ENCODE data around the gene KLF7. TPM values are rescaled to one million over a fixed set of nuclear protein-coding genes. Genes with fewer than 3 reads are reported as not detected.

The KLF7 gene
- total RNA-seq, 2 experiments from 2014 or later: 90.1 to 96.9 TPM

GRCh38 chr2:207085110-207085509 is 80.6 kb downstream of the KLF7 start:
- Histone ChIP-seq H3K4me1 (ENCODE audit: insufficient read depth, low read length) (peaks cover 8% of the 10 kb centered on the region), H3K9me3 (ENCODE audit: control insufficient read depth in 1 of 2, insufficient read depth in 1 of 2, low read length in 2 of 2) (no peaks in the 10 kb centered on the region), H3K27me3 (ENCODE audit: control insufficient read depth in 1 of 2, insufficient read depth in 2 of 2, low read length in 2 of 2) (no peaks in the 10 kb centered on the region), H3K36me3 (ENCODE audit: insufficient read depth, low read length) (peaks cover 18% of the 10 kb centered on the region), H3K4me3 (ENCODE audit: low read length) (no peak overlapping the region), H3K27ac (ENCODE audit: low read depth in 1 of 2, low read length in 2 of 2) (no peak overlapping the region)
- Mint-ChIP-seq H3K4me3 (no peak overlapping the region), H3K4me1 (ENCODE audit: low read depth) (peaks cover 23% of the 10 kb centered on the region), H3K36me3 (ENCODE audit: low read depth) (peaks cover 83% of the 10 kb centered on the region), H3K9me3 (no peaks in the 10 kb centered on the region), H3K27ac (no peak overlapping the region), H3K27me3 (no peaks in the 10 kb centered on the region)
- intact Hi-C loops (cut with DNase I, micrococcal nuclease): loop anchor here in 1 of 2 experiments (5.0 kb wide), 1 partner anchor 77 kb away; no protein-coding TSS in a partner anchor
- DNase-seq (no peak), ATAC-seq (ENCODE audit: poor library complexity) (no peak)
- TF ChIP-seq CTCF (IDR thresholded peaks at IDR 0.05): no peak
- ChIA-PET CTCF (no interaction called here), POLR2A (interaction anchor here (0.6 kb wide), 1 partner anchor 58 kb away, joined by 3 read pairs; no protein-coding TSS in a partner anchor)

GRCh38 chr2:207083361-207084110 is 82.2 kb downstream of the KLF7 start:
- Mint-ChIP-seq H3K27ac (no peak overlapping the region), H3K4me1 (ENCODE audit: low read depth) (peaks cover 7% of the 10 kb centered on the region), H3K9me3 (no peaks in the 10 kb centered on the region), H3K27me3 (no peaks in the 10 kb centered on the region), H3K4me3 (no peak overlapping the region), H3K36me3 (ENCODE audit: low read depth) (peaks cover 95% of the 10 kb centered on the region)
- ATAC-seq (ENCODE audit: poor library complexity): no peak
- POLR2A ChIA-PET: no interaction called here
- Histone ChIP-seq H3K9me3 (ENCODE audit: control insufficient read depth in 1 of 2, insufficient read depth in 1 of 2, low read length in 2 of 2) (no peaks in the 10 kb centered on the region), H3K36me3 (ENCODE audit: insufficient read depth, low read length) (peaks cover 27% of the 10 kb centered on the region), H3K27me3 (ENCODE audit: control insufficient read depth in 1 of 2, insufficient read depth in 2 of 2, low read length in 2 of 2) (no peaks in the 10 kb centered on the region), H3K4me1 (ENCODE audit: insufficient read depth, low read length) (peaks cover 3% of the 10 kb centered on the region), H3K27ac (ENCODE audit: low read depth in 1 of 2, low read length in 2 of 2) (no peak overlapping the region), H3K4me3 (ENCODE audit: low read length) (no peak overlapping the region)
- TF ChIP-seq CTCF (IDR thresholded peaks at IDR 0.05): no peak
- intact Hi-C loops (cut with DNase I, micrococcal nuclease): no loop called here
- no peak for DNase-seq
- CTCF ChIA-PET: no interaction called here

GRCh38 chr2:207082619-207083018 is 83.1 kb downstream of the KLF7 start:
- POLR2A ChIA-PET: no interaction called here
- no peak for TF ChIP-seq CTCF (IDR thresholded peaks at IDR 0.05)
- Histone ChIP-seq H3K36me3 (ENCODE audit: insufficient read depth, low read length) (peaks cover 27% of the 10 kb centered on the region), H3K9me3 (ENCODE audit: control insufficient read depth in 1 of 2, insufficient read depth in 1 of 2, low read length in 2 of 2) (no peaks in the 10 kb centered on the region), H3K27ac (ENCODE audit: low read depth in 1 of 2, low read length in 2 of 2) (no peak overlapping the region), H3K4me1 (ENCODE audit: insufficient read depth, low read length) (no peaks in the 10 kb centered on the region), H3K27me3 (ENCODE audit: control insufficient read depth in 1 of 2, insufficient read depth in 2 of 2, low read length in 2 of 2) (no peaks in the 10 kb centered on the region), H3K4me3 (ENCODE audit: low read length) (no peak overlapping the region)
- Mint-ChIP-seq H3K9me3 (no peaks in the 10 kb centered on the region), H3K36me3 (ENCODE audit: low read depth) (peaks cover 92% of the 10 kb centered on the region), H3K27ac (no peak overlapping the region), H3K27me3 (no peaks in the 10 kb centered on the region), H3K4me1 (ENCODE audit: low read depth) (no peaks in the 10 kb centered on the region), H3K4me3 (no peak overlapping the region)
- ATAC-seq (ENCODE audit: poor library complexity) (no peak), DNase-seq (no peak)
- CTCF ChIA-PET: no interaction called here
- intact Hi-C loops (cut with DNase I, micrococcal nuclease): no loop called here
